Stimulated activated naive CD8-positive, alpha-beta T cell treated with anti-CD3 and anti-CD28 coated beads, Interleukin-15, amount 100 ng/mL, for 72 hours (primary cell): Measurements from ENCODE around the gene ZNF592.
A peak's percentile ranks its signal among the peaks of the same experiment; 100 is the strongest.

Experiments used
- ATAC-seq: fragments of 150-1000 bp; cut with Tn5 transposase; 2 replicates; pipeline ENCODE4 v1.10.0; 2021; ENCODE audit warnings: mild to moderate bottlenecking, moderate library complexity
- DNase-seq, 2 donors: peaks; one replicate each; pipeline ENCODE4 v3.0.0; 2021 to 2022
- H3K27ac Mint-ChIP-seq, 2 donors: one replicate each; pipeline ENCODE4 v1.8.0; 2022; ENCODE audit warnings: mild to moderate bottlenecking in 2 of 2, mixed read lengths in 2 of 2, moderate library complexity in 2 of 2
- H3K27me3 Mint-ChIP-seq: one replicate; pipeline ENCODE4 v1.8.0; 2022; ENCODE audit warnings: mixed read lengths
- H3K4me1 Mint-ChIP-seq: one replicate; pipeline ENCODE4 v1.8.0; 2022; ENCODE audit warnings: mild to moderate bottlenecking, mixed read lengths
- H3K4me3 Mint-ChIP-seq, 2 donors: one replicate each; pipeline ENCODE4 v1.8.0; 2022; ENCODE audit warnings: mild to moderate bottlenecking in 2 of 2, mixed read lengths in 2 of 2, moderate library complexity in 1 of 2
- H3K9me3 Mint-ChIP-seq, 2 donors: one replicate each; pipeline ENCODE4 v1.8.0; 2022; ENCODE audit warnings: mixed read lengths in 2 of 2

ZNF592 gene

GRCh38 chr15:84761607-84762131 lies 13.3 kb downstream of the ZNF592 start:
- ATAC-seq (peak; percentile 91), DNase-seq (peak in 1 of 2 donors; percentile 21)
- H3K4me1 Mint-ChIP-seq = peaks cover 13% of the 10 kb centered on the region
- H3K9me3 Mint-ChIP-seq = no peaks in the 10 kb centered on the region
- H3K27me3 Mint-ChIP-seq = no peaks in the 10 kb centered on the region
- no peak overlapping the region for H3K4me3 Mint-ChIP-seq
- H3K27ac Mint-ChIP-seq = no peak overlapping the region

DNA sequence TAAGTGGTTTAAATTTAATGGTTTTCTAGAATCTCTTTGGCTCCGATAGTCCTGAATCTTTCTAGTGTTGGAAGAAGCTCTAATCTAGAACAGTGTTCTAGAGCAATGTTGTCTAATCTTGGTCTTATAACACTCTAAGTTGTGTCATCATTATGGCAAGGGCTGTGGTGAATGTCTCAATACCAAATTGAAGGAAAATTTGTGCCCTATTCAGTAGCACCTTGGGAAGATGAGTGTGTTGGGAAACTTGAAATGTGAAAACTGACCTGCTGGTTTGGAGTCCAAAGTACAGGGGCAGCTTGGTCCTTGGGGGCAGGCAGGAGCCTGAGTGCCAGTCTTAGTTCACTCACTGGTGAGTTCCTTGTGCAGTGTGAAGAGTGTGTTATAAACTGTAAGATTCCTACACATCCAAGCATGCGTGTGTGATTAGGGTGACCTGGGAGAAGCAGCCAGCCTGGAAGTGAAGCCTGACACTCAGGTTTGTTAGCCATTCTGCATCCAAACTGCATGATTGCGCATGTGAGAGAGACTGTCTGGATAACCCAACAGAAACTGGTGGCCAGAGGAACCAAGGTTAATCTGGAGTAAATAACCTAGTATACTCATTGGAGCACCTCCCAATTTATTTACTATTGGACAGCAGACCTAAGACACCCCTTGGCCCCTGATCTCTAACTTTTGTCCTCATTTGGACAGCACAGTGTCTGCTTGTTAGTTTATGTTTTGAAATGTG lies 14.6 kb downstream of the ZNF592 start:
- DNase-seq (no peak), ATAC-seq (no peak)
- Mint-ChIP-seq H3K27ac (no peak overlapping the region), H3K4me1 (peaks cover 4% of the 10 kb centered on the region), H3K4me3 (no peak overlapping the region), H3K27me3 (no peaks in the 10 kb centered on the region), H3K9me3 (no peaks in the 10 kb centered on the region)

DNA sequence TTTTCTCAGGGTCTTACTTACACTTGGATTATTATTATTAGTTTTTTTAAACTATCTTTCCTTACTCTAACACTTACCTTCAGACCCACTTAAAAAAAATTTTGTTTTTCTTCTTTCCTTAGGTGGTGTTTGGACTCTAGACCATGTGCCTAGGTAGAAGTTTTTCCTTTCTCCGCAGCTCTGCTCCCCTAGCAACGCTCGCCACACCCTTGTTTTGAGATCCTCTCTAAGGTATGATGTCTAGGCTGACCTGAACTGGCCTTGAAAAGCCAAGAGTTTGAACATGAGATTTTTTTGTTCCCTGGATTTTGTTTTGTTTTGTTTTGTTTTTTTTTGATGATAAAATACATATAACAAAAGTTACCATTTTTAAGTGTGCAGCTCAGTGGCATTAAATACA lies 16.2 kb downstream of the ZNF592 start:
- ATAC-seq = no peak
- Mint-ChIP-seq H3K27ac (no peak overlapping the region), H3K4me3 (no peak overlapping the region)

GRCh38 chr15:84764989-84765388 lies 16.6 kb downstream of the ZNF592 start:
- ATAC-seq (no peak), DNase-seq (no peak)
- H3K27ac Mint-ChIP-seq = no peak overlapping the region
- H3K4me3 Mint-ChIP-seq = no peak overlapping the region
- no peaks in the 10 kb centered on the region for H3K27me3 Mint-ChIP-seq
- no peaks in the 10 kb centered on the region for H3K9me3 Mint-ChIP-seq
- peaks cover 15% of the 10 kb centered on the region for H3K4me1 Mint-ChIP-seq

More for the DNA sequence above, 16.2 kb downstream of the ZNF592 start:
- DNase-seq = no peak
- Mint-ChIP-seq H3K4me1 (peaks cover 11% of the 10 kb centered on the region), H3K9me3 (no peaks in the 10 kb centered on the region), H3K27me3 (no peaks in the 10 kb centered on the region)

DNA sequence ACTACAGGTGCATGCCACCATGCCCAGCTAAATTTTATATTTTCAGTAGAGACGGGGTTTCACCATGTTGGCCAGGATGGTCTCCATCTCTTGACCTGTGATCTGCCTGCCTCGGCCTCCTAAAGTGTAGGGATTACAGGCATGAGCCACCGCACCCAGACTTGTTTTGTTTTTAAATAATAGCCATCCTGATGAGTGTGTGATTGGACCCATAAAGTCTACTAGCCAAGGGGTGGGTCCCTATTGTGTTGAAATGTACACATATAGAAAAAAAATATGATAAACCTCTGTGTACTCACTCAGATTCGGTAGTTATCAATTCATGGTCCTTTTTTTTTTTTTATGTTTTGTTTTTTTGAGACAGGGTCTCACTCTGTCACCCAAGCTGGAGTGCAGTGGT lies 17.3 kb downstream of the ZNF592 start:
- H3K4me3 Mint-ChIP-seq = no peak overlapping the region
- H3K9me3 Mint-ChIP-seq = no peaks in the 10 kb centered on the region
- no peaks in the 10 kb centered on the region for H3K27me3 Mint-ChIP-seq
- peak overlapping the region in 1 of 2 donors; percentile 31 for H3K27ac Mint-ChIP-seq
- ATAC-seq = no peak
- peaks cover 20% of the 10 kb centered on the region for H3K4me1 Mint-ChIP-seq
- no peak for DNase-seq

- no peaks in the 10 kb centered on the region for H3K9me3 Mint-ChIP-seq
- H3K27me3 Mint-ChIP-seq = no peaks in the 10 kb centered on the region
- peaks cover 28% of the 10 kb centered on the region for H3K4me1 Mint-ChIP-seq
- DNase-seq (no peak), ATAC-seq (no peak)
- peak overlapping the region in 1 of 2 donors; percentile 19 for H3K27ac Mint-ChIP-seq
- no peak overlapping the region for H3K4me3 Mint-ChIP-seq
These were observed 18.2 kb downstream of the ZNF592 start for GRCh38 chr15:84766461-84767035.

DNA sequence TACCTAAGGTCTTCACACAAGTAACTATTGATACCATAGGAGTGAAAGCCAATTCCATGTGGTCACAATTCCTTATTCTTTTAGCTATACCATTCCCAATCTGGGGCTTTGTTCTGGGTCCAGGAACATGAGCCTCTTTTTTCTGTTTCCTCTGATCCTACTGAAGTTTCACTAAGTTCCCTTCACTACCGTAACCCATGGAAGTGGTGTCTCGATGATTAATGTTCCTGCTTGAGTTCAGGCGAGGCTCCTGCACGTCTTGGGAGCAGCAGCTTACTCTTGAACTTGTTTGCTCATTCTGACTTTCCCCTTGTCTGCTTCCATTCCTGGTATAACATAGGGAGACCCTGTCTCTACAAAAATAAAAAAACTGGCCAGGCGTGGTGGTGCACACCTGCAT lies 23.6 kb downstream of the ZNF592 start:
- no peaks in the 10 kb centered on the region for H3K27me3 Mint-ChIP-seq
- DNase-seq = no peak
- peak overlapping the region in 1 of 2 donors; percentile 22 for H3K27ac Mint-ChIP-seq
- no peaks in the 10 kb centered on the region for H3K9me3 Mint-ChIP-seq
- peaks cover 37% of the 10 kb centered on the region for H3K4me1 Mint-ChIP-seq
- no peak overlapping the region for H3K4me3 Mint-ChIP-seq
- no peak for ATAC-seq

DNA sequence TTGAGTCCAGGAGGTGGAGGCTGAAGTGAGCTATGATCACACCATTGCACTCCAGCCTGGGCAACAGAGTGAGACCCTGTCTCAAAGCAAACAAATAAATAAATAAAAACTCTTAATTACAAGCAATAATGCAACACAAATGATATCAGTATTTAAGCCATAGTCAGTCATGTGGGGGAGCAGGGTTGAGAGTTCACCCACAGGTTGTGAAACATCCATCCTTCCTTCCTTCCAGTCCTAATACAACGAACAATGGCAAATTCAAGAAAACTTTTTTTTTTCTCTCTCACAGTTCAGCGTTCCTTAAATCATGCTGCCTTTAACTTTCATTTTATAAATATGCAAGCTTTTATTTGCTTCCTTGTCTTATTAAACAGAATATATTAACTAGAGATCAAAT lies 24.1 kb downstream of the ZNF592 start:
- Mint-ChIP-seq H3K9me3 (no peaks in the 10 kb centered on the region), H3K4me3 (no peak overlapping the region), H3K27me3 (no peaks in the 10 kb centered on the region), H3K4me1 (peaks cover 37% of the 10 kb centered on the region), H3K27ac (no peak overlapping the region)
- no peak for DNase-seq
- no peak for ATAC-seq

- Mint-ChIP-seq H3K4me3 (no peak overlapping the region), H3K4me1 (peaks cover 37% of the 10 kb centered on the region), H3K9me3 (no peaks in the 10 kb centered on the region), H3K27me3 (no peaks in the 10 kb centered on the region), H3K27ac (peak overlapping the region in 1 of 2 donors; percentile 74)
- ATAC-seq (no peak), DNase-seq (no peak)
These were observed 25.3 kb downstream of the ZNF592 start for GRCh38 chr15:84773716-84774115.

DNA sequence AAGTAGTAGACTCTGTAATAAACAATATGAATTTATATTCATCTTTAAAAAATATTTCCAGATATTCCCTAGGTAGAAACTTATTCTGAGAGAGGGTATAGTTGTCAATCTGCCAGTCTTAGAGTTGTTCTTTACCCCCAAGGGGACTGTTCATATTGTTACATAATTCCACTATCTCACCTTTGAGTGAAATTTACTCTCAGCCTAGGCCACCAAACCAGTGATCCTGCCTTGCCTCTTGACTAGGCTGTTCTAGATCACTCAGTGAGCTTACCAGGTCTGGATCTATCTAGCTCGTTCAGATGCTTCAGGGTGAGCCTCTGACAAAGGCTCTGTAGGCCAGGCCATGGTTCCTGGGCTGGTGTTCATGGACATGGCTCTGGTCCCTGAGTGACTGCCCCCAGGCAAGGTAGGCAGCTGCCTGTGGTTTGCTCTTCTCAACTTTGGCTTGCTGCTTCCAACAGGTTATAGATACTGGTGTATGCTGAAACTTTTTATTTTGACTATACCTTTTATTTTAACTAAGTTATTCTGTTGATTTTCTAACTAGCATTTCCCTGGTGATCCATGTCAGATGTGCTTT lies 27.6 kb downstream of the ZNF592 start:
- Mint-ChIP-seq H3K4me3 (no peak overlapping the region), H3K27me3 (no peaks in the 10 kb centered on the region), H3K4me1 (peaks cover 25% of the 10 kb centered on the region), H3K27ac (peak overlapping the region; percentile 52 to 54), H3K9me3 (no peaks in the 10 kb centered on the region)
- no peak for ATAC-seq
- no peak for DNase-seq

DNA sequence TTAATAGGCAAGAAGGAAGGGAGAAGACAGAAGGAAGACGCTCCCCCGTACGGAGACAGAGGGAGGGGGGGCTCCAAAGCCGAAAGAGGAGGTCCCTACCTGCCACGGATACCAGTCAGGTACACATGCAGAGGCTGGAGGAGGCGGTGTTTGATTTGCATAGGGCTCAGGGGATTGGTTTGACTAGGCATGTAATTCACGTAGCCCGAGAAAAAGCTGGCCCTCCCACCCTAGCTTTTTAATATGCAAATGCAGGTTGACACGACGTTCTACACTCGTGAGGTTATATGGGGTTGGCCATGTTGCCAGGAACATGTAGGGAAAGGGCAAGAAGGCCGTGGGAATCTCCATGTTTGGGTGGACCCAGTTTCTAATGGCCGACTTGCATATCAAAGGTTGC lies 29.8 kb downstream of the ZNF592 start:
- Mint-ChIP-seq H3K4me3 (no peak overlapping the region), H3K4me1 (peaks cover 27% of the 10 kb centered on the region), H3K27ac (peak overlapping the region in 1 of 2 donors; percentile 30), H3K27me3 (no peaks in the 10 kb centered on the region), H3K9me3 (no peaks in the 10 kb centered on the region)
- DNase-seq (no peak), ATAC-seq (no peak)

GRCh38 chr15:84780492-84780891 lies 32.1 kb downstream of the ZNF592 start:
- no peak overlapping the region for H3K27ac Mint-ChIP-seq
- H3K4me1 Mint-ChIP-seq = peaks cover 43% of the 10 kb centered on the region
- no peak overlapping the region for H3K4me3 Mint-ChIP-seq
- H3K9me3 Mint-ChIP-seq = no peaks in the 10 kb centered on the region
- H3K27me3 Mint-ChIP-seq = no peaks in the 10 kb centered on the region
- DNase-seq = no peak
- no peak for ATAC-seq

DNA sequence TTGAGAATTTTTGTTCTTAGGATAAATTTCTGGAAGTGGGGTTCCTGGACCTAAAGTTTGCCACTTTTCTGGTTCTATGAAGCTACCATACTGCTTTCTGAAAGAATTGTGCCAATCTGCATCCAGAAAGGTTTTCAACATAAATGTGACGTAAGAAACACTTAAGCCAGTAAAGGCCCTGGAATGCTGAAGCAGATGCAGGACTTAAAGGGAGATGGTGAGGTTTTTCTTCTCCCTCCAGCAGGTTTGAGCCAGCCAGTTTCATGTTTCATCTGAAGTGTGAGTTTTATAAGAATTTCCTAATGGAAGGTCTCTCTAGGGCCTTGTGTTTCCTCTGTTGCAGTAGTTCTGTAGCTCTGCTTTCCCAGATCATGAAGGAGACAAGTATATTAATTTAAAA lies 33.1 kb downstream of the ZNF592 start:
- H3K4me3 Mint-ChIP-seq = no peak overlapping the region
- no peak overlapping the region for H3K27ac Mint-ChIP-seq

GRCh38 chr15:84782346-84782745 lies 34.0 kb downstream of the ZNF592 start:
- Mint-ChIP-seq H3K27me3 (no peaks in the 10 kb centered on the region), H3K4me3 (no peak overlapping the region), H3K27ac (peak overlapping the region in 1 of 2 donors; percentile 77), H3K4me1 (peaks cover 45% of the 10 kb centered on the region), H3K9me3 (no peaks in the 10 kb centered on the region)
- ATAC-seq (peak; percentile 75), DNase-seq (no peak)

More for the DNA sequence above, 33.1 kb downstream of the ZNF592 start:
- ATAC-seq (no peak), DNase-seq (no peak)
- Mint-ChIP-seq H3K4me1 (peaks cover 45% of the 10 kb centered on the region), H3K9me3 (no peaks in the 10 kb centered on the region), H3K27me3 (no peaks in the 10 kb centered on the region)

- no peaks in the 10 kb centered on the region for H3K9me3 Mint-ChIP-seq
- H3K4me1 Mint-ChIP-seq = peaks cover 55% of the 10 kb centered on the region
- H3K4me3 Mint-ChIP-seq = no peak overlapping the region
- ATAC-seq = peak; percentile 19
- peak overlapping the region; percentile 25 to 37 for H3K27ac Mint-ChIP-seq
- no peak for DNase-seq
- no peaks in the 10 kb centered on the region for H3K27me3 Mint-ChIP-seq
These were observed 35.3 kb downstream of the ZNF592 start for GRCh38 chr15:84783493-84784251.
